ENCODE results near the gene ADCY4. TPM values are rescaled to one million over a fixed set of nuclear protein-coding genes. Genes with fewer than 3 reads are reported as not detected.

The ADCY4 gene
- total and polyA plus RNA-seq, 10 of the 15 experiments (the other 5 are each of a cell fraction or from before 2014, with no cell fraction given): 0.05 to 0.87 (median 0.21) TPM; not detected in 1

GRCh38 chr14:24283796-24284460 is 50.9 kb downstream of the ADCY4 start:
- CTCF ChIA-PET: interaction anchor here (1.2 to 17.1 kb wide), 4 partner anchors 11 to 148 kb away, joined by 3 to 269 read pairs (median 135); partner anchors contain the start of genes CIDEB, DHRS1, NOP9 and TINF2
- no peak overlapping the region for H3K9ac ChIP-seq (ENCODE audit: control insufficient read depth, insufficient read depth, low read length)
- ATAC-seq (no peak), DNase-seq (ENCODE audit: low read depth, low spot score) (no peak), FAIRE-seq (no peak)
- no peak overlapping the region for H3K27ac ChIP-seq (ENCODE audit: control insufficient read depth, insufficient read depth)
- no peak overlapping the region for H3K4me3 ChIP-seq
- whole genome bisulfite sequencing (ENCODE audit: insufficient coverage, insufficient replicate concordance, low lambda C conversion rate, missing lambda C conversion rate): 80% methylated on average over 5 of the region's 5 CpGs
- H3K36me3 ChIP-seq (ENCODE audit: control insufficient read depth in 2 of 2, insufficient read depth in 2 of 2, low read length in 1 of 2): no peaks in the 10 kb centered on the region
- POLR2A ChIA-PET: interaction anchor here (1.6 to 2.4 kb wide), 2 partner anchors 9 to 10 kb away, joined by 3 to 12 read pairs; no protein-coding TSS in a partner anchor
- no peak for TF ChIP-seq USF1 (IDR thresholded peaks at IDR 0.05; ENCODE audit: borderline replicate concordance, extremely low read length, insufficient read depth, low read depth, low read length)
- no peak for TF ChIP-seq CEBPZ (IDR thresholded peaks at IDR 0.05; ENCODE audit: low read depth, low read length)
- TF ChIP-seq BCL11A (IDR thresholded peaks at IDR 0.05; ENCODE audit: low read depth, low read length): no peak
- no peak for TF ChIP-seq KDM1A (IDR thresholded peaks at IDR 0.05; ENCODE audit: borderline replicate concordance)
- no peak overlapping the region for H2AFZ ChIP-seq (ENCODE audit: control insufficient read depth, low read depth, low read length)
- H3K4me1 ChIP-seq (ENCODE audit: control insufficient read depth, insufficient read depth, low read length): peaks cover 14% of the 10 kb centered on the region
- no peaks in the 10 kb centered on the region for H3K9me3 ChIP-seq (replicated peaks; ENCODE audit: control insufficient read depth, insufficient read depth, low read length)
- RAD21 ChIA-PET (ENCODE audit: unreplicated experiment): interaction anchor here (1.5 kb wide), 1 partner anchor 41 kb away, joined by 4 read pairs; the partner anchor contains the start of gene TINF2
- SMC1A ChIA-PET (ENCODE audit: uncharacterized antibody, unreplicated experiment): interaction anchor here (1.1 to 11.8 kb wide), 4 partner anchors 10 to 40 kb away, joined by 3 to 115 read pairs (median 4); partner anchors contain the start of genes DHRS1 and NOP9
- no peaks in the 10 kb centered on the region for H3K27me3 ChIP-seq (replicated peaks in 1 of 2; ENCODE audit: control insufficient read depth in 2 of 2, insufficient read depth in 2 of 2, low read length in 1 of 2)
- in situ Hi-C loops (cut with MboI): no loop called here
- intact Hi-C loops (cut with micrococcal nuclease; ENCODE audit: unreplicated experiment): no loop called here
- no peaks in the 10 kb centered on the region for H4K20me1 ChIP-seq (ENCODE audit: control insufficient read depth, insufficient read depth)
- H3K4me2 ChIP-seq (ENCODE audit: control insufficient read depth, insufficient read depth): no peak overlapping the region
- no peaks in the 10 kb centered on the region; the same call in 1 of the 2 replicates for H3K79me2 ChIP-seq (ENCODE audit: control insufficient read depth, insufficient read depth, low read length)
- no TSS peak for BruUV-seq (replicated peaks)
